ENCODE results near the gene DGKB.

The DGKB gene

GRCh38 chr7:14859267-14859666 lies 43.3 kb downstream of the DGKB start:
- no peak for DNase-seq (ENCODE audit: low read depth)

- DNase-seq (ENCODE audit: low read depth): no peak
These were observed 43.7 kb downstream of the DGKB start for GRCh38 chr7:14858866-14859265.

- DNase-seq (ENCODE audit: low read depth): no peak
These were observed 44.1 kb downstream of the DGKB start for GRCh38 chr7:14858410-14858809.

- DNase-seq (ENCODE audit: low read depth): no peak
These were observed 47.3 kb downstream of the DGKB start for GRCh38 chr7:14855033-14855794.

DNA sequence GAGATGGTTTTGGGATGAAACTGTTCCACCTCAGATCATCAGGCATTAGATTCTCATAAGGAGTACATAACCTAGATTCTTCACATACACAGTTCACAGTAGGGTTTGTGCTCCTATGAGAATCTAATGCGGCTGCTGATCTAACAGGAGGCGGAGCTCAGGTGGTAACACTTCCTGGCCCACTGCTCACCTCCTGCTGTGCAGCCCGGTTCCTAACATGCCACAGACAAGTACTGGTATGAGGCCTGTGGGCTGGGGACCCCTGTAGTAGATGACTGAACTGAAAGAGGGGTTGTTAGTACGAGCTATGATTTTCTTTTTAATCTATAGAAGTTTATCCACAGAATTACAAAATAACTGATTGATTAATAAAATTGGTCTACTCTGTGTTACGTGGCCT lies 48.1 kb downstream of the DGKB start:
- no peak for DNase-seq (ENCODE audit: low read depth)

DNA sequence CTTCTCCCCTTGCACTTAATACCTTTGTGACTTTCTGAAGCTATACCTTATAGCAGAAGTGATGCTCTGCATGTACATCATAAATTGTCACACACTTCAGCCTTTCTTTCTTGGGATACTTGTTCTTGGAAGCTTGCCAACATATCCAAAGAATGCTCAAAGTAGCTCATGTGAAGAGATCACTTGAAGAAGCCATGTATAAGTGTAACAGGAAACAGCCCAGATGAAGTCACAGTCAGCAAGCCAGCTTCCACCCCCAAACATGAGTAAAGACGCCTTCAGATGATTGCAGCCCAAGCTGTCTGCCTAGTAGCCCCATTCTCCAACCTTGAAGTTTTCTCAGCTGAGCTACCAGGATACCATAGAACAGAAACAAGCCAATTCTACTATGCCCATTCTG lies 50.9 kb downstream of the DGKB start:
- DNase-seq (ENCODE audit: low read depth): no peak

DNA sequence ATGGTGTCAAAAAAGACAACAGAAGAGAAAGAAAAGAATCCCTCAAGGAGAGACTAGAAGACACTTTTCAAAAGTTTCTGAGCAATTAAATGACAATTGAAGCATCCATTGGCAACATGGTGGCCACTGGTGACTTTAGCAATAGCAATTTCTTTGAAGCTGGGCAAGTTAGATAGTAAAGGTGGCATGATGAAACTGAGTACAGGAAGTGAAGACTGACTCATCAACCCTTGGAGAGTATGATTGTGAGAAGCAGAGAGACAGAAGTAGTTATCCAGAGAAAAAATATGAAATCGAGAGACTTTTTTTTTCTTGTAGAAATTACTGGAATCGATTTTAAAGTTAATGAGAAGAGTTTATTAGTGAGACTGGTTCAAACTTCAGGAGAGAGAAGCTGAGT lies 52.5 kb downstream of the DGKB start:
- DNase-seq (ENCODE audit: low read depth): no peak

DNA sequence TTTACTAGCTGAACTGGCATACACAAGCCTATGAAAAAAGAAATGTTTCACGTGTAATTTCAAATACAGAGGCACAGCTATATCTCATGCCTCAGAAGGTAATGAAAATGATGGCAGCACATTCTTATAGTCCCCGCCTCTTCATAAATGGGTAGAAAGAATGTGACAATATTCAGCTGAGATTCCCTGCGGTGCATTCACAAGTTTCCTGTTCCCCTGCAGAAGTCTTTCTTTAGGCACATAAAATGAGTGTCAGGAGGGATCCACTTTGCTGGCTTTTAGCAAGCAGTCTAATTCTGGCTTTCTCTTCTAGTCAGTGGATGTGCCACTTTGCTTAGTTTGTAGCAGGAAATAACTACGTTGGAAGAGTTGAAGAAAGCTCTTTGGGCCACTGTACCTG lies 56.1 kb downstream of the DGKB start:
- no peak for DNase-seq (ENCODE audit: low read depth)

DNA sequence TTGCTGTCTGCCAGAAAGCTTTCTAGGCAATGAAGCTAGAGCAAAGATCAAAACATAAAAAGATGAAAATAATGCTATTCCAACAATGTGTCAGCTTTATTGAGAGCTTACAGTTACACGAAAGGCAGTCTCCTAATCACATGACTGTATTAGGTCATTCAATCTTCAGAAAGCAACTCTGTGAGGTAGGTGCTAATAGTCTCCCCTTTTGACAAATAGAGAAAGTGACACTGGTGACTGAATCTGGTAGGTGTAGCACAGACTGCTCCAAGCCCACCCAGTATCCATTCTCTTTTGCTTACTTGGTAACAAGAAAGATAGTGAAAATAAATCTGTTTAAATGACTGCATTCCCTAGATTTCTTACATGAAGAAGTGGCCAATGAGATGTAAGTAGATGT lies 58.8 kb downstream of the DGKB start:
- no peak for DNase-seq (ENCODE audit: low read depth)

DNA sequence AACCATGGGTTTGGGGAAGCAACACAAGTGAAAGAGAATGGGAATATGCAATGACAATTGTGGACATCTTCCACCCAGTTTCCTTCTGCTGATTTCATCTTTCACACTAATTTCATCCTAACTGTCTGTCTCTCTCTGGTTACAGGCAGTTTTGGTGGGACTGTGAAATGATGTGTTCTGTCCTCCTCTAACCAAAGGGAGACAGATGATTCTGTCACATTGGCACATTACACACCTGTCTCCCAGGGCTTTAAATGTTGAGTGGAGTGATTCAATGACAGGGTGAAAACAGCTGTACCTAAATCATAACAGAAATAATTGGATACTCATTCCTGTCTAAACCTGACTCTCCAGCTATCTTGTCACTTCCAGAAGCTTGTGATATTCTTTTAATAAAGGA lies 60.0 kb downstream of the DGKB start:
- no peak for DNase-seq (ENCODE audit: low read depth)

DNA sequence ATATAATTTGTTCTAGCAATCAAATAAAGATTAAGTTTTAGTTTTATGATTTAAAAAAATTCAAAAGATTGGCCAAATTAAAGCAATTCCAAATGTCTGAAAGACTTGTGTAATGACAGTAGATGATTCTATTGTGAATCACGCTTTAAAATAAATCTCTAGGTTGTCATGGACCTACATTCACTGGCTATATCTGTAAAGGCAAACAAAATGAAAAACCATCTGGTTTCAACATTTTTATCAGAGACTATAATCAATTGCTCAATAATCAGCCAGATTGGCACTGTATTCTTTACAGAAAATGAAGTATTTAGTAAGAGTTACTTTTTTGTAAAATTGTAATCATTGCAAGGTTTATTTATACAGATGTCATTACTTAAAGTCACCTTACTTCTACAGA lies 60.7 kb downstream of the DGKB start:
- no peak for DNase-seq (ENCODE audit: low read depth)

- DNase-seq (ENCODE audit: low read depth): no peak
These were observed 61.5 kb downstream of the DGKB start for GRCh38 chr7:14841086-14841485.

GRCh38 chr7:14839307-14839706 lies 63.2 kb downstream of the DGKB start:
- no peak for DNase-seq (ENCODE audit: low read depth)

- DNase-seq (ENCODE audit: low read depth): no peak
These were observed 65.3 kb downstream of the DGKB start for GRCh38 chr7:14837216-14837615.

DNA sequence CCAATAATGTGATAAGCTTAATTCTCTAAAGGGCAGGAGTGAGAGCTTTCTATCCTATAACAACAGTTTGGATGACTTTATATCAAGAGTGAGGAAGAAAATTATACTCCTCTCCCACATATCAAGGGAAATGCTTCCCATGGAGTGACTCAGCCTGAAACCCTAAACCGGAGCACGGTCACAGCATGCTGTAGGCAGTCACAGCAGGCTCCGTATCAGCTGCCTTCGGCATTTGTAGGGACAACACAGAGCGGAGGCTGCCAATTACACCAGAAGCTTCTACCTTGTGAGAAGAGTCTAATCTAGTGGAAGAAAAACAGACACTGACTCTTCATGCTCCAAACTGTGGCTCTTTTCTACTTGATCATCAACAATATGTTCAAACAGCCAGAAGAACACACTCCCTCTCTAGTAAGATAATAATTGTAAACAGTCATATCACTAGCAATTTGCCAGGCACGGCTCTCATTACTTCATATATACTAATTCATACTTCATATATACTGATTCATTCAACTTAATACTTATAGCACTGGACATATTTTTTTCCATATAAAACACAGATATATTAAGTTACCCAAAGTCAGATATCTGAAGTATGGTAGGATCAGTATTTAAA lies 65.9 kb downstream of the DGKB start:
- no peak for DNase-seq (ENCODE audit: low read depth)

- no peak for DNase-seq (ENCODE audit: low read depth)
These were observed 66.5 kb downstream of the DGKB start for GRCh38 chr7:14836006-14836405.

- no peak for DNase-seq (ENCODE audit: low read depth)
These were observed 67.2 kb downstream of the DGKB start for GRCh38 chr7:14835384-14835783.

DNA sequence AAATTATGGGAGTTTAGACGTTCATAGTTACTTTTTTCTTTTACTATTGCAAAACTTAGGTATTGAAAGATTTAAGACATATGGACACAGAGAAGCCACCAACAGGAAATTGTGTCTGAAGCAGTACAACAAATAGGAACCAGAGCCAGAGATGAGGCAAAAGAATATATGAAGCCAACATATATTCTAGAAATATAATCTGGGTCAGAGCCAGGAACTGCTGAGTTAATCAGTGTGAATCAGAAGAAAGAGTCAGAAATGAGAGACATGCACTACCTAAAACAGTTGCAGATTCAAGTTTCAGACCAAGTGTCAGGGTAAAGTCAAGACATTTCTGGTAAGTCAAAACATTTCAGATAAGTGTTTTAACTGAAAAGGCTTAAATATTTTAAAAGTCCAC lies 67.7 kb downstream of the DGKB start:
- DNase-seq (ENCODE audit: low read depth): no peak

GRCh38 chr7:14834456-14834855 lies 68.1 kb downstream of the DGKB start:
- DNase-seq (ENCODE audit: low read depth): peak; percentile 73

DNA sequence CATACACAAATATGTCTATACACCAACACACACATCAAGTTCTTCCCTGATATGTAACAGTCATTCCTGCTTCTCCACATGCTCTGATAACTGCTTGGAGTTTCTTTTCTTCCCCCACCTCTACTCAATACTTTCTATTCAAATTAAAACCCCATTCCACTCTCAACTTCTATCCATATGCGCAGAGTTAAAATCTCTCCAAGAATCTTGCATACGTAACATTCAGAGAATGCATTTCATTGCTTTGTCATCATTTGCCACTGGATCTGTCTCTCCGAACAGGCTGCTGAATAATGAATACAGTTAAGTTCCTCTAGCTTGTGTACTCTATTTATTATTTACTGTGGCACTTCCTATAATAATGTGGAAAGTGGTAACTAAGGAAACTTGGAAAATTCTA lies 68.8 kb downstream of the DGKB start:
- no peak for DNase-seq (ENCODE audit: low read depth)

DNA sequence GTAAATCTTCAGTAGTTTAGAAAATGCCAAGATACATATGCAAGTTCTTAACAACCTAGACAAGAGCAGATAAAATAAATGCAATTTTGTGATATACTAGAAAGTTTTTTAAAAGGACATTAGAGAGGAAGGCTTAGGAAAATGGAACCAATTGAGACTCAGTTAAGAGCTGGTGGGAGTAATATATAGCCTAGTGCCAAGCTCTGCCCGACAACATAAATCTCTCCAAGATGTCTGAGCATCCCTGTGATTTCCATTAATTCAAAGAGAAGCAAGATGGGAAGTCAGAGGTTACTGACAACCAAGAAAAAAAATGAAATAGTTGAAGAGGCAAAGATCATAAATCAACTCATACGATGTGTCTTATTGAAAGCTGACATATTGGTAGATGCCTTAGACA lies 74.5 kb downstream of the DGKB start:
- DNase-seq (ENCODE audit: low read depth): no peak

DNA sequence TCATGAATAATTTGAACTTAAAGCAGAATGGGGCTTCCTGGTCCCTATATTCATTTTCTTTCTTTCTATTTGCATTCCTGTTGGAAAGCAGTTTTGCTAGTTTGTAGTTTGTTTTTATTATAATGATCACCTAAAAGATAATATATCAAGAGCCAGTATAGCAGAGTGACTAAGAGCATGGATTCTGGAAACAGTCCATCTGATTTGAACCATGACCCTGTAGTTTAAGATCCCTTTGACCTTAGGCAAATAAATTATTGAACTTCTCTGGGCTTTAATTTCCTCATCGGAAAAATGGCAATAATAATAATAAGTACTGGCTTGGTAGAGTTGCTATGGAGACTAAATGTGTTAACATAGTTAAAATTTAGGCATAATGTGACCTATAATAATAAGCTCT lies 76.1 kb downstream of the DGKB start:
- no peak for DNase-seq (ENCODE audit: low read depth)

DNA sequence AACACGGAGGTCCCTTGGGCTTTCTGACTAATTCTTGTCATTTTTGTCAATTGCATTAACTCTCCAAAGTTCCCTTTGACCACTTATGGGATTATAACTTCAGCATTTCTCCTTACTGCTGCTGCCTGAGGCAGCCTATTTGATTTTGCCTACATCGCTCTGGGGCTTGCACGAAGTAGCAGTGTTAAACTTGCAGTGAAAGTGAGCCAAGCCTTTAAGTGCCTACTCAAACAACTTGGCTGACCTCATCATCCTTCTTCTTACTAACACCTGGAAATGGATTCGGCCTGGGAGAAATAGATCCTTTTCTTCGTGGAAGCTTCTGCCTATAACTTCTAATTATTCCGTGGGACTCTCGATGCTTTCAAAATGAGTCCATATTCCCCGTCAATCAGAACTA lies 76.6 kb downstream of the DGKB start:
- DNase-seq (ENCODE audit: low read depth): no peak

- no peak for DNase-seq (ENCODE audit: low read depth)
These were observed 80.1 kb downstream of the DGKB start for GRCh38 chr7:14822481-14822854.
